NCI-H1092 (cell line): Measurements from ENCODE around the gene FOXJ2.
"Not testable (repeated sequence)": the region's sequence is repeated elsewhere in the genome, so short reads cannot be mapped to it uniquely, and the experiment has no call there.

Experiments
- DNase-seq: peaks from one replicate; lab custom pipeline; 2025; lab: John Stamatoyannopoulos, UW

FOXJ2 gene

GRCh38 chr12:8032242-8033152, at the start of gene FOXJ2:
Gene FOXJ2, plus strand, starts transcription at chr12:8032716. Its CDS starts 7,117 bp downstream, at chr12:8039833.
- DNase-seq: peak; percentile 50

- not testable (repeated sequence) for DNase-seq
These were observed 49.5 kb upstream of the FOXJ2 start for GRCh38 chr12:7983019-7983418.

GRCh38 chr12:7983460-7983859, 49.1 kb upstream of the FOXJ2 start:
- DNase-seq: not testable (repeated sequence)

GRCh38 chr12:7984900-7985299, 47.6 kb upstream of the FOXJ2 start:
- no peak for DNase-seq

GRCh38 chr12:7985802-7986418, 46.6 kb upstream of the FOXJ2 start:
- no peak for DNase-seq

GRCh38 chr12:7989827-7990491, 42.6 kb upstream of the FOXJ2 start:
- DNase-seq: no peak

GRCh38 chr12:7991535-7991934, 41.0 kb upstream of the FOXJ2 start:
- DNase-seq: no peak

- DNase-seq: no peak
These were observed 37.7 kb upstream of the FOXJ2 start for GRCh38 chr12:7994731-7995205.

GRCh38 chr12:7995266-7995963, 37.1 kb upstream of the FOXJ2 start:
- DNase-seq: peak; percentile 63

GRCh38 chr12:8000827-8001226, 31.7 kb upstream of the FOXJ2 start:
- not testable (repeated sequence) for DNase-seq

GRCh38 chr12:8001496-8001895, 31.0 kb upstream of the FOXJ2 start:
- not testable (repeated sequence) for DNase-seq

- not testable (repeated sequence) for DNase-seq
These were observed 27.6 kb upstream of the FOXJ2 start for GRCh38 chr12:8004897-8005296.

- no peak for DNase-seq
These were observed 21.2 kb upstream of the FOXJ2 start for GRCh38 chr12:8011331-8011730.

GRCh38 chr12:8012651-8013309, 19.7 kb upstream of the FOXJ2 start:
- DNase-seq: no peak

- no peak for DNase-seq
These were observed 17.7 kb upstream of the FOXJ2 start for GRCh38 chr12:8014836-8015235.

GRCh38 chr12:8018213-8018612, 14.3 kb upstream of the FOXJ2 start:
- DNase-seq: not testable (repeated sequence)

- DNase-seq: peak; percentile 49
These were observed 13.6 kb upstream of the FOXJ2 start for GRCh38 chr12:8018666-8019581.

- DNase-seq: peak; percentile 97
These were observed 6.1 kb upstream of the FOXJ2 start for GRCh38 chr12:8026291-8026900.

GRCh38 chr12:8027856-8028255, 4.7 kb upstream of the FOXJ2 start:
- no peak for DNase-seq

GRCh38 chr12:8028267-8028666, 4.2 kb upstream of the FOXJ2 start:
- no peak for DNase-seq
